ENCODE results near the gene VPS11. TPM values are rescaled to one million over a fixed set of nuclear protein-coding genes. Genes with fewer than 3 reads are reported as not detected.

Gene VPS11
- polyA plus RNA-seq, 2 of the 4 experiments (the other 2 are of a cell fraction), result 4.6 to 12.0 TPM

GRCh38 chr11:119052163-119052814, 15.3 kb upstream of the VPS11 start:
- no peak for FAIRE-seq
- Histone ChIP-seq H3K4me1 (peaks cover 5% of the 10 kb centered on the region; the same call in 2 of the 3 replicates), H3K9me3 (no peaks in the 10 kb centered on the region), H3K27ac (no peak overlapping the region), H3K4me2 (no peak overlapping the region), H3K4me3 (no peak overlapping the region)
- no peak for DNase-seq (ENCODE audit: low read depth in 1 of 2, low spot score in 1 of 2)
- TF ChIP-seq EHF (CRISPR knock-in tag; IDR thresholded peaks at IDR 0.05) (no peak), POLR2AphosphoS2 (conservative IDR thresholded peaks at IDR 0.05; ENCODE audit: low read length) (no peak), HEYL (CRISPR knock-in tag; IDR thresholded peaks at IDR 0.05) (no peak), CEBPB (IDR thresholded peaks at IDR 0.05) (no peak), GATA3 (IDR thresholded peaks at IDR 0.05; ENCODE audit: borderline replicate concordance) (no peak), EHMT2 (IDR thresholded peaks at IDR 0.05; ENCODE audit: low read depth) (no peak), ELK1 (IDR thresholded peaks at IDR 0.05; ENCODE audit: low read depth, low read length) (no peak), ZSCAN20 (CRISPR knock-in tag; IDR thresholded peaks at IDR 0.05) (no peak), TFCP2L1 (CRISPR knock-in tag; IDR thresholded peaks at IDR 0.05) (no peak), ZFP36 (IDR thresholded peaks at IDR 0.05; ENCODE audit: borderline replicate concordance, partially characterized antibody) (no peak), CHD2 (IDR thresholded peaks at IDR 0.05; ENCODE audit: low read length, partially characterized antibody) (no peak), HOXB13 (CRISPR knock-in tag; IDR thresholded peaks at IDR 0.05; ENCODE audit: low read depth) (no peak)
- no peak for ATAC-seq
- CTCF ChIA-PET, result interaction anchor here (0.9 kb wide), 1 partner anchor 122 kb away, joined by 4 read pairs; no protein-coding TSS in a partner anchor
- POLR2A ChIA-PET, result no interaction called here
- WGBS (ENCODE audit: missing lambda C conversion rate), result 89% methylated on average over 23 of the region's 23 CpGs

GRCh38 chr11:119054418-119054817, 13.2 kb upstream of the VPS11 start:
- no peak for DNase-seq (ENCODE audit: low read depth in 1 of 2, low spot score in 1 of 2)
- Histone ChIP-seq H3K4me3 (no peak overlapping the region), H3K27ac (no peak overlapping the region), H3K4me2 (no peak overlapping the region), H3K4me1 (peaks cover 11% of the 10 kb centered on the region; the same call in 2 of the 3 replicates), H3K9me3 (no peaks in the 10 kb centered on the region)
- ATAC-seq, result no peak
- ChIA-PET CTCF (interaction anchor here (1.4 to 2.3 kb wide), 2 partner anchors 23 to 365 kb away, joined by 3 to 7 read pairs; no protein-coding TSS in a partner anchor), POLR2A (no interaction called here)
- WGBS (ENCODE audit: missing lambda C conversion rate), result 94% methylated on average over 7 of the region's 10 CpGs
- FAIRE-seq, result no peak
- TF ChIP-seq MAX (IDR thresholded peaks at IDR 0.05), result no peak
- no peak for TF ChIP-seq FOXS1 (CRISPR knock-in tag; IDR thresholded peaks at IDR 0.05)
- no peak for TF ChIP-seq CTCF (IDR thresholded peaks at IDR 0.05)
- TF ChIP-seq NR3C1 (IDR thresholded peaks at IDR 0.05), result no peak
- no peak for TF ChIP-seq BCL3 (IDR thresholded peaks at IDR 0.05)
- TF ChIP-seq ZNF302 (CRISPR knock-in tag; IDR thresholded peaks at IDR 0.05), result no peak
- no peak for TF ChIP-seq HOXB5 (CRISPR knock-in tag; IDR thresholded peaks at IDR 0.05)
- no peak for TF ChIP-seq CBX2 (IDR thresholded peaks at IDR 0.05; ENCODE audit: borderline replicate concordance, low read depth)
- no peak for TF ChIP-seq REST (IDR thresholded peaks at IDR 0.05)
- TF ChIP-seq RAD21 (conservative IDR thresholded peaks at IDR 0.05 in 1 of 2, IDR thresholded peaks at IDR 0.05 in 1 of 2), result no peak
- TF ChIP-seq RARB (CRISPR knock-in tag; IDR thresholded peaks at IDR 0.05), result no peak
- no peak for TF ChIP-seq RNF2 (IDR thresholded peaks at IDR 0.05; ENCODE audit: borderline replicate concordance, low read depth)
- no peak for TF ChIP-seq EHF (CRISPR knock-in tag; IDR thresholded peaks at IDR 0.05)
- no peak for TF ChIP-seq SMC3 (IDR thresholded peaks at IDR 0.05)
- TF ChIP-seq ELK1 (IDR thresholded peaks at IDR 0.05; ENCODE audit: low read depth, low read length), result no peak
- TF ChIP-seq ZC3H11A (IDR thresholded peaks at IDR 0.05), result no peak
- TF ChIP-seq ZSCAN20 (CRISPR knock-in tag; IDR thresholded peaks at IDR 0.05), result no peak
- no peak for TF ChIP-seq SREBF2 (IDR thresholded peaks at IDR 0.05)
- TF ChIP-seq FOSB (CRISPR knock-in tag; IDR thresholded peaks at IDR 0.05), result no peak
